Stimulated activated naive CD8-positive, alpha-beta T cell treated with anti-CD3 and anti-CD28 coated beads, Interleukin-15, Interleukin-2, amounts not matched to agents 100 ng/mL and 50 ng/mL, for 24 hours (primary cell): ENCODE data around the gene ADA.

Experiments
- H3K27ac Mint-ChIP-seq: one replicate; pipeline ENCODE4 v1.8.0; 2021; ENCODE audit warnings: mild to moderate bottlenecking, mixed read lengths
- H3K27me3 Mint-ChIP-seq: one replicate; pipeline ENCODE4 v1.8.0; 2021; ENCODE audit warnings: mixed read lengths
- H3K36me3 Mint-ChIP-seq: one replicate; pipeline ENCODE4 v1.8.0; 2021; ENCODE audit warnings: low read depth, mixed read lengths
- H3K4me1 Mint-ChIP-seq: one replicate; pipeline ENCODE4 v1.8.0; 2021; ENCODE audit warnings: low read depth, mixed read lengths
- H3K4me3 Mint-ChIP-seq: one replicate; pipeline ENCODE4 v1.8.0; 2021; ENCODE audit warnings: mild to moderate bottlenecking, mixed read lengths
- H3K9me3 Mint-ChIP-seq: one replicate; pipeline ENCODE4 v1.8.0; 2021; ENCODE audit warnings: mixed read lengths

Gene ADA

DNA sequence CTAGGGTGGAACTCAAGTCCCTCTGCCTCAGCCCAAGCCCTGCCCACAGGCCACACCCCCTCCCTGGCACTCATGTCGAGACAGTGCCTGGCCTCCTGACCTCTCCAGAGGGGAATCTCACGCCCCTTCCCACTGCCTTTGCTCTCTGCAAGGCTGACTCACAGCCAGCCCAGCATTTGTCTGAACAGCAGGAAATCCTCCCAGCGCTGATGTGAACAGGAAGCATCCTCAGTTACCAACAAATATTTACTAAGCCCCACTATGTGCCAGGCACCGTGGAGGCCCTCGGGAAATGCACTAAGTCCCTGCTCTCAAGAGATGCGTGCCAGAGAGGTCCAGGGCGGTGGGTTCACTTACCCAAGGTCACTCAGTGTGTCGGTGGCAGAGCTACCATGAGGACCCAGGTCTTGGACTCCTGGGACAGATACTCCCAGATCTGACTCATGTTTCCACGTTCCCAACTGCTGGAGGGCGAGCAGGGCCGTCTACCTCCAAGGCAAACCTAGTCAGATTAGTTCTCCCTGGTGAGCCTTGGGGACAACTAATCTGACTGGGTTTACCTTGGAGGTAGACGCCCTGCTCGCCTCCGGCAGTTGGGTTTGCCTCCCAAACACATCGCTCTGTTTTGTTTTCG, 7.8 kb downstream of the ADA start:
- Mint-ChIP-seq H3K36me3 (peaks cover 10% of the 10 kb centered on the region), H3K4me3 (peak overlapping the region; percentile 41), H3K27ac (peak overlapping the region; percentile 90), H3K9me3 (no peaks in the 10 kb centered on the region), H3K27me3 (no peaks in the 10 kb centered on the region), H3K4me1 (peaks cover 80% of the 10 kb centered on the region)

DNA sequence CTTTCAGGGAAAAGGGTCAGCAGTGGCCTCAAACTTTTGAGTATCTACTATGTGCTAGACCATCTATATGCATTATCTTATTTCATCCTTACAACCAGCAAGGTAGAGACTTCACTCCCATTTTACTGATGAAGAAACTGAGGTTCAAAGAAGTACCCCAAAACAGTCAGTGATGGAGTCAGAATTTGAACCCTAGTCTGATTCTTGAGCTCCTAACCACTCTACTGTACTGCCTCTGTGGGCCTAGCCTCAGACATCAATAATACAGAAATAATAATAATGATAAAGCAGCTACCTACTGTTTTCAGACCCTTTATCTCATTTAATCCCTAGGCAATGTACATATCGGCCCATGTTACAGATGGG, 8.4 kb downstream of the ADA start:
- no peaks in the 10 kb centered on the region for H3K27me3 Mint-ChIP-seq
- peaks cover 74% of the 10 kb centered on the region for H3K4me1 Mint-ChIP-seq
- peaks cover 10% of the 10 kb centered on the region for H3K36me3 Mint-ChIP-seq
- peak overlapping the region; percentile 41 for H3K4me3 Mint-ChIP-seq
- no peak overlapping the region for H3K27ac Mint-ChIP-seq
- H3K9me3 Mint-ChIP-seq = no peaks in the 10 kb centered on the region

DNA sequence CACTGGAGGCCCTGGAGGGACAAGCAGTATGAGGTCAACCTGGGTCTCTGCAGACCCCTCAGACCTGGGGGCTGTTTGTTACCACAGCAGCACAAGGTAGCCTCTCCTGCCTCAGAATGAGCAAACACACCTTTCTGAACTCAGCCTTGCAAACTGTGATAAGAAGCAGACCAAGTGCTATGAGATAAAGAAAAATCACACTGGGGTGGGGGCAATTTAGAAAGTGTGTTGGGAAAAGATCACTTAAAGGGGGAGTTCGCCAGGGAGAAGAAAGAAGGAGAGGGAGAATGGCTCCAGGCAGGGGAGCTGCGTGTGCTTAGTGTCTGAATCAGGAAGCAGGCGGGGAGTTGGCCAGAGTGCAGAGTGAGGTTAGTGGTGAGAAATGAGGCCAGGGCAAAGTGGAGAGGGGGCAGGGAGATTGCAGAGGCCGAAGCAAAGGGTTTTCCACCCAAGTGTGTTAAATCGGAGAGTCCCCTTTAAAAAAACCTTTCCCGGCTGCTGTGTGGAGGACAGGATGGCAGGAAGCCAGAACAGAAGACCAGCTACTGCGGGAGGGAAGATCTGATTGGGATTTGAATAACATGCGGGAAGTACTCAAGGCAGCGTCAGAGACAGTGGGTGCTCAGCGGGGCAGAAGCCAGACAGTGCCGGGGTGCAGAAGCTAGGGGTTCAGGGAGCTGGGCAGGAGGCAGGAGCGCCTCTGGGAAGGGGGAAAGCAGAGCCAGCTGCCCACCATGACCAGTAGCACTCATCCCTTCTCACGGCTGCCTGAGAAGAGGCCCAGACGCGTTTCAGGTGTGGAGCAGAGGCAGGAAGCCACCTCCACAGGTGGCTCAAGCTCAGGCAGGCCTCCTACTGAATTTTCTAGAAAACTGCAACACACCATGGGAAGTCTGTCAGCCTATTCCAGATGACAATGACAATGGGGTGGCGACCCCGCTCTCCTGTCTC, 9.0 kb downstream of the ADA start:
- Mint-ChIP-seq H3K9me3 (no peaks in the 10 kb centered on the region), H3K36me3 (peaks cover 10% of the 10 kb centered on the region), H3K4me3 (peak overlapping the region; percentile 65), H3K4me1 (peaks cover 68% of the 10 kb centered on the region), H3K27me3 (no peaks in the 10 kb centered on the region), H3K27ac (peak overlapping the region; percentile 91)

DNA sequence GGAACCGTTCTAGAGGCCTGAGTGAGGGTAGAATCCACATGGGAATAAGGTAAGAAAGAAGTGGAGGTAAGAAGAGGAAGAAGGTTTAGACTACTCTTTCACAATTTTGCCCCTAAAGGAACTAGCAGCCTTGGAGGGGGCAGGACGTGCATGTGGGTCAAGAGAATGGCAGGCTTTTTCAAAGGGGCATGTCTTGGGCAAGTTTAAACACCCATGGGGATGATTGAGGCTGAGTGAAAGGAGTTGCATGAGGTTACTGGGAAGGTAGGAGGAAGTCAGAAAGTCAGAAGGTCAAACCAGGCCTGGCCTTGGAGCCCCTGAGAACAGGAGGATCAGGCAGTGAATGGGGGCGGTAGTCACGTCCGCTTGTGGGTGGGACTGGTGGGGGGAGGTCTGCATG, 10.2 kb downstream of the ADA start:
- Mint-ChIP-seq H3K36me3 (peaks cover 13% of the 10 kb centered on the region), H3K4me1 (peaks cover 57% of the 10 kb centered on the region), H3K4me3 (no peak overlapping the region), H3K27me3 (no peaks in the 10 kb centered on the region), H3K27ac (peak overlapping the region; percentile 61), H3K9me3 (no peaks in the 10 kb centered on the region)

DNA sequence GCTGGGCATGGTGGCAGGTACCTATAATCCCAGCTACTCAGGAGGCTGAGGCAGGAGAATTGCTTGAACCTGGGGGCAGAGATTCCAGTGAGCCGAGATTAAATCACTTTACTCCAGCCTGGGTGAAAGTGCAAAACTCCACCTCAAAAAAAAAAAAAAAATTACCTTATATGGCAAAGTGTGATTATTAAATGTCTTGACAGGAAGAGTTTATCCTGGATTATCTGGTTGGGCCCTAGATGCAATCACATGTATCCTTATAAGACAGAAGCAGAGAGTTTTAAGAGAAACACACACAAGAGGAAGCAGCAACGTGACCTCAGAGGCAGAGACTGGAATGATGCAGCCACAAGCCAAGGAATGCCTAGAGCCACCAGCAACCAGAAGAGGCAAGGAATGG, 11.0 kb downstream of the ADA start:
- Mint-ChIP-seq H3K9me3 (no peaks in the 10 kb centered on the region), H3K27ac (no peak overlapping the region), H3K4me1 (peaks cover 49% of the 10 kb centered on the region), H3K36me3 (peaks cover 18% of the 10 kb centered on the region), H3K27me3 (no peaks in the 10 kb centered on the region), H3K4me3 (no peak overlapping the region)

DNA sequence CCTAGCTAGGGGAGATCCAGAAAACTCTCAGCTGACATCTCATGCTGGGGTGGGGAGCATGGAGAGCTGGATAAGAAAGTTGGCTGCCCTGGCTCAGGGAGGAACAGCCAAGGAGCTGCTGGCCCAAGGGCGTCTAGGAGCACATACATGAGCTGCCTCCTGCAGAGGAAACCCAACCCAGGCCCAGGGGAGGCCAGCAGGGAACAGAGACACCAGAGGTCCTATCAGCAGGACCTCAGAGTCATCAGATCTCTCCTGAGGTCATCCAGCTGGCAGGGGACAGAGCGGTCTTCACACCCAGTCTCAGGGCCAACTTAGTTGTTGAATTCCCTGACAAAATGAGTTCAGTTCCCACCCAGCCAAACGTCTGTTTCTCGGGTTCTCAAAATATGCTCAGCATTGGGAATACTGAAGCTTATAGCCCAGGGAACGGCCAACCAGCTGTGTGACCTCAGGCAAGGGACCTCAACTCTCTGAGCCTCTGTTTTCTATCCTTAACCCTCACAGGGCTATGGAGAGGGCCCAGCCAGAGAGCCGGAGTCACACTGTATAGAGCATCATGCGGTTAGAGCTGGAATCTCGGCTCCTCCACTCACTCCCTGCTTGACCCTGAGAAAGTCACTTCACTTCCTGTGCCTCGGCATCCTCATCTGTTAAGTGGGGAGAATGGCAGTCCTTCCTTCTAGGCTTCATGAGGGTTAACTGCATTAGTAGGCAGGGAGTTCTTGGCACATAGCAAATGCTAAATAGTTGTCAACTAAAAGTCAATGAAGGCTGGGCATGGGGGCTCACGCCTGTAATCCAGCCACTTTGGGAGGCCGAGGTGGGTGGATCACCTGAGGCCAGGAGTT, 13.8 kb downstream of the ADA start:
- H3K36me3 Mint-ChIP-seq = peaks cover 32% of the 10 kb centered on the region
- no peaks in the 10 kb centered on the region for H3K9me3 Mint-ChIP-seq
- no peaks in the 10 kb centered on the region for H3K27me3 Mint-ChIP-seq
- no peak overlapping the region for H3K4me3 Mint-ChIP-seq
- H3K27ac Mint-ChIP-seq = no peak overlapping the region
- H3K4me1 Mint-ChIP-seq = peaks cover 21% of the 10 kb centered on the region

DNA sequence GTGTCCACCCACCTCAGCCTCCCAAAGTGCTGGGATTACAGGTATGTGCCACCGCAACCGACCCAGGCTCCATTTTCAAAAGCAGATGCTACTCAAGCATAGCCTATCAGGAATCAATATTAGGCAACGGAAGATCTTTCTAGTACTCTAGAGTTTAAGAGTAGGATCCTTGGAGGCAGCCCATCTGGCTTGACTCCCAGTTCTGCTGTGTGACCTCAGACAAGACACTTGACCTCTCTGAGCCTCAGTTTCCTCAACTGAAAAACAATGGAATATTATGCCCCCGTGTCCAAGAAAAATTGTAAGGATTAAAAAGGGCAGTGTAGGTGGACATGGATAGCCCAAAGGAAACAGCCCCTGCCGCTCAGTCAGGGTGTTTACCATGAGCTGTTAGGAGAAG, 14.5 kb downstream of the ADA start:
- no peak overlapping the region for H3K27ac Mint-ChIP-seq
- no peaks in the 10 kb centered on the region for H3K9me3 Mint-ChIP-seq
- H3K27me3 Mint-ChIP-seq = no peaks in the 10 kb centered on the region
- H3K4me3 Mint-ChIP-seq = no peak overlapping the region
- H3K4me1 Mint-ChIP-seq = peaks cover 14% of the 10 kb centered on the region
- H3K36me3 Mint-ChIP-seq = peaks cover 34% of the 10 kb centered on the region

DNA sequence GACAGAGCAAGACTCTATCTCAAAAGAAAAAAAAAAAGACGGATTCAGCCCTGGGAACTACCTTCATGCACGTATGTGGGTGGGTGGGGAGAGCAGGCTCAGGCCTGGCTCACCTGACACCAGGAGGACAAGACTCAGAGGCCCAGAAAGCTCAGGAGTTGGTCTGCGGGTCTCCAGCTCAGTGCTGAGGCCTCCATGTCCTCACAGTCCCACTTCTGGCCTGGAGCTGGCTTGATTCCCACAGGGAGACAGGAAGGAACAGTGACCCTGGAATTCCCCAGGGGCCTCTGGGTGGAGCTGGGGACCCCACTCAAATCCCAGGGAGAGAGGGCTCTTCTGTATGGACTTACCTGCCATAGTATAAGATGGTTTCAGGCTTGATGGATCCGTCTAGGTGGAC, 15.6 kb downstream of the ADA start:
- Mint-ChIP-seq H3K4me1 (peaks cover 5% of the 10 kb centered on the region), H3K36me3 (peaks cover 35% of the 10 kb centered on the region), H3K27ac (no peak overlapping the region), H3K9me3 (no peaks in the 10 kb centered on the region), H3K27me3 (no peaks in the 10 kb centered on the region), H3K4me3 (no peak overlapping the region)

DNA sequence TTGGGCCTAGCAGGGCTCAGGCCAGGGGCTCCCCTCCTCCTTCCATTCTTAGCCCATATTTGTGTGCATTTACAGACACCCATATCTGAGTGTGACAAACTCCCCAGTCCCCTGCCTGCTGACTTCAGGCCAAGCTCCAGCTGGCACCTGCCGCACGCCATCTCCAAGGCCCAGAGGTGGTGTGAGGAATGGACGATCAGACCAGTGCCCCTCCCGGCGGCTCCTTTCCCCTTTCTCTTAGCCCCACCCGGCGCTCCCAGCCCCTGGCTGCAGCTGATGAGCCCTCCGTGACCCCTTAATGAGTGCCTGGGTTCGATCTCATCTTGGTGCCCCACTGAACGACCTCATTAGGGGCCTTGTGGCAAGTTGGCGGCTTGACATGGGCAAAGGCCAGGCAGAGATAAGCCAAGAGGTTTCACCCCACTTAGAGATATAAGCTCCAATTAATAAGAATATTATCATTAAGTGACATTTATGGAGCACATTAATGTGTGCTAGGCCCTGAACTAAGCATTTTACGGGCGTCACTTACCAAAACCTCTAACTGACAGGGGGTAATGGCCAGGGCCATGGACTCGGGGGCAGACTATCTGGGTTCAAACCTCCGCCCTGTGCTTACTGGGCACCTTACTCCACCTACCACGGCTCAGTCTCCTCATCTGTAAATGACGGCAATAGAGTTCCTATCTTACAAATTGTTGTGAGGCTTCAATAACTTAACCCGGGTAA, 17.5 kb downstream of the ADA start:
- peaks cover 30% of the 10 kb centered on the region for H3K36me3 Mint-ChIP-seq

DNA sequence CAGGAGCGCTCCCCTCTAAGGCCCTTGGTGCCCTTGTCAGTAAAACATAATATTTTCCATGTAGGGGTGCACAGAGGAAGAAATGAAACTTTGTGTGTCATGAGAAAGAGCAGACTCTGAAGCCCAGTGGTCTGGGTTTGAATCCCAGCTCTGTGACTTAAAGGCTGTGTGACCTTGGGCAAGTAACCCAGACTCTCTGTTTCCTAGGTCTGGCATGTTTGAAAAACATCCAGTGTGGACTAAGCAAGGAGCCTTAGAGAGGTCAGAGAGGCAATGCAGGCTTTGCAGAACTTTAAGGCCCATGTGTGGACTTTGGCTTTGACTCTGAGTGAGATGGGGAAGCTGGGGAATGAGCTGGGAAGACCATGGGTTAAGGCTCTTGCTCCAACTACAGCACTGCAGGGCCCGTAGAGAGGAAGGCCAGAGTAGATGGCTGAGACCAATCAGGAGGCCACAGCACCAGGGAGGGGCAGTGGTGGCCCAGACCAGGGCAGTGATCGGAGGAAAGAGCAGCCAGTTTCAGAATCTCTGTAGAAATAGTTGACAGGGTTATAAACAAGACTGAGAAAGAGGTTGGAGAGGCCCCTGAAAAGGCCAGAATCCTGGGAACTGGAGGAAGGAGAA, 18.2 kb downstream of the ADA start:
- Mint-ChIP-seq H3K36me3 (peaks cover 30% of the 10 kb centered on the region), H3K27ac (no peak overlapping the region)

More for the DNA sequence above, 17.5 kb downstream of the ADA start:
- Mint-ChIP-seq H3K27ac (no peak overlapping the region), H3K27me3 (no peaks in the 10 kb centered on the region), H3K4me1 (no peaks in the 10 kb centered on the region), H3K4me3 (no peak overlapping the region), H3K9me3 (no peaks in the 10 kb centered on the region)

DNA sequence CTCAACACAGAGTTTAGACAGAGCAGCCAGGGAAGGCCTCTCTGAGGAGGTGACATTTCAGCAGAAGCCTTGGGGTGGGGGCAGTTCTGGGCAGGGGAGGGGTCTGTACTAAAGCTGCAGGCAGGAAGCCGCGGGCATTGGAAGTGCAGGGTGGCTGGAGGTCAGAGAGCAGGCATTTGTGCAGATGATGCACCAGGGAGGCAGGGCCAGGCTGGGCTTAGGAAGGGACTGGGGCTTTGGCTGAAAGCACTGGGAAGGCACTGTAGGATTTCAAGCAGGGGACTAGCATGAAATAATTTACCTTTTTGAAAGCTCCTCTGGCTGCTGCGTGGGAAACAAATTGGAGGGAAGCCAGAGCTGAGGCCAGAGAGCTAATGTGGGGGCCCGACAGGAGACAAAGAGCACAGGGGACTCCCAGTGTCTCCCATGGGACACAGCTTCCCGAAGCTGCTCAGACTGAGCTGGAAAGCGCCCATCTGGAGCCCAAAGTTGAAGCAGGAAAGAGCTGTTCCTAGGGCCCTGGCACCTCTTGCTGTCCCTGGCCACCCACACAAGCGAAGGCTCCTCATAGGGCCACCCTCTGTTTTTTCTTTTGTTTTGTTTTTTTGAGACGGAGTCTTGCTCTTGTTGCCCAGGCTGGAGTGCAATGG, 19.3 kb downstream of the ADA start:
- no peaks in the 10 kb centered on the region for H3K4me1 Mint-ChIP-seq
- H3K4me3 Mint-ChIP-seq = no peak overlapping the region
- no peaks in the 10 kb centered on the region for H3K9me3 Mint-ChIP-seq
- H3K27me3 Mint-ChIP-seq = no peaks in the 10 kb centered on the region
- H3K36me3 Mint-ChIP-seq = peaks cover 34% of the 10 kb centered on the region
- peak overlapping the region; percentile 11 for H3K27ac Mint-ChIP-seq

More for the DNA sequence above, 18.2 kb downstream of the ADA start:
- no peaks in the 10 kb centered on the region for H3K9me3 Mint-ChIP-seq
- H3K4me3 Mint-ChIP-seq = no peak overlapping the region
- no peaks in the 10 kb centered on the region for H3K4me1 Mint-ChIP-seq
- H3K27me3 Mint-ChIP-seq = no peaks in the 10 kb centered on the region

DNA sequence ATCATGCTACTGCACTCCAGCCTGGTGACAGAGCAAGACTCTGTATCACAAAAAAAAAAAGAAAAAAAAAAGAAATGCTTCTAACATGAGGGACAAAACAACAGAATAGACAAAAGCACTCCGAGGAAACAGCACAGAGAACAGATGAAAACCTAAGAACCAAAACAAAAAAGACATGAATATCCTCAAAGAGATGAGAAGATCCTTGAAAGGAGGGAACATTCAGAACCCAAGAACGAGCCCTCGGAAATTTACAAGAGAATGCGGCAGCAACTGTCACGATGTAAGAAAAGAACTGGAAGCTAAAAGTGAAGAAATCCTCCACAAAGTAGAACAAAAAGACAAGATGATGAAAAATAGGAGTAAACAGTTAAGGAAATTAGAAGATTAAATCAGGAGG, 21.2 kb downstream of the ADA start:
- Mint-ChIP-seq H3K27me3 (no peaks in the 10 kb centered on the region), H3K27ac (no peak overlapping the region), H3K36me3 (peaks cover 27% of the 10 kb centered on the region), H3K9me3 (no peaks in the 10 kb centered on the region), H3K4me3 (no peak overlapping the region), H3K4me1 (no peaks in the 10 kb centered on the region)

DNA sequence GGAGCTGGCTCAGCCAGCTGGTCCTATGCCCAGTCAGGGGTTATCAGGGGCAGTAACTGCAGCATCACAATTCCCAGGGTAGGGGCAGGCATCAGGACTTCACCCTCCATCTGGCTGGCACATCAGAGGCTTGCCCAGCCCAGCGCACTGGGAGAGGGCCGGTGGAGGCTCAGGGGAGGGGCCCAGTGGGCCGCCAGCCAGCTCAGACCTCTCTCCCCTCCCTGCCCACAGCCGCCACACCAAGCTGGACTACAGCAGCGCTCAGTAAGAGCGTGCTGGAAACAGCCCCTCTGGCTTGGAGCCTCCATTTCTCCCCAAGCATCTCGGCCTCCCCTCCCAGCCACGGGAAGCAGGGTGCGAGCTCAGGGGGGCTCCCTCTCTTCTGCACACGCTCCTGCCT, 22.0 kb downstream of the ADA start:
- no peak overlapping the region for H3K4me3 Mint-ChIP-seq
- H3K27ac Mint-ChIP-seq = peak overlapping the region; percentile 26
- no peaks in the 10 kb centered on the region for H3K27me3 Mint-ChIP-seq
- no peaks in the 10 kb centered on the region for H3K4me1 Mint-ChIP-seq
- peaks cover 23% of the 10 kb centered on the region for H3K36me3 Mint-ChIP-seq
- no peaks in the 10 kb centered on the region for H3K9me3 Mint-ChIP-seq

DNA sequence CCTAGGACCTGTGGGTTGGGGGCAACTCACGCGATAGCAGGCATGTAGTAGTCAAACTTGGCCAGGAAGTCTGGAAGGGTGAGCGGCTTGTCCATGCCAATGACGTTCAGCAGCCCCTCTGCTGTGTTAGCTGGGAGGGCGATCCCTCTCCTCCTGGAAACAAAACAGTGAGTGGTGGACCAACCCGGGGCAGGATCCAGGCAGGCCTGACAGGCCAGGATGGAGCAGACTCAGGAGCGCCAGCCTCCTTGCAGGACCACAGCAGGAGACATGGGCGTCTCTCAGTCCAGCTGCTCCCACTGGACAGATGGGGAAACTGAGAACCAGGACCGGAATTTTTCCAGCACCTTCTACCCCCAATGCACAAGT, 22.5 kb downstream of the ADA start:
- Mint-ChIP-seq H3K27ac (no peak overlapping the region), H3K9me3 (no peaks in the 10 kb centered on the region), H3K4me1 (no peaks in the 10 kb centered on the region), H3K36me3 (peaks cover 21% of the 10 kb centered on the region), H3K4me3 (no peak overlapping the region), H3K27me3 (no peaks in the 10 kb centered on the region)
